Fibroblast of lung (primary cell): ENCODE measurements around the gene TBC1D22B. TPM values are rescaled to one million over a fixed set of nuclear protein-coding genes. Genes with fewer than 3 reads are reported as not detected.

Experiments used
- DNase-seq, 2 donors: peaks; one replicate each; pipeline versions ENCODE4 v3.0.0 to v3.0.0-alpha.2; 2010; ENCODE audit warnings: low read depth in 2 of 2
- H2AFZ ChIP-seq: 2 replicates; pipeline ENCODE4 v1.5.1; 2012; ENCODE audit warnings: low read length, control low read depth, inconsistent platforms
- H3K27ac ChIP-seq: 2 replicates; pipeline ENCODE4 v1.5.1; 2011; ENCODE audit warnings: low read length, control low read depth; ENCODE audit not compliant: insufficient read depth
- H3K27me3 ChIP-seq: 2 replicates; pipeline ENCODE4 v1.5.1; 2011; ENCODE audit warnings: mild to moderate bottlenecking, low read length; ENCODE audit not compliant: control insufficient read depth, insufficient read depth
- H3K36me3 ChIP-seq: 2 replicates; pipeline ENCODE4 v1.5.1; 2011; ENCODE audit warnings: low read length; ENCODE audit not compliant: control insufficient read depth, insufficient read depth
- H3K4me1 ChIP-seq: 2 replicates; pipeline ENCODE4 v1.5.1; 2011; ENCODE audit warnings: low read length; ENCODE audit not compliant: control insufficient read depth, insufficient read depth; ENCODE audit errors: extremely low read depth
- H3K4me2 ChIP-seq: 2 replicates; pipeline ENCODE4 v1.5.1; 2011; ENCODE audit warnings: low read length, control low read depth; ENCODE audit not compliant: insufficient read depth; ENCODE audit errors: extremely low read depth
- H3K4me3 ChIP-seq, 4 experiments: fragments of 200-600 bp in 1 of 4; sonication (generic) in 1 of 4; replicated peaks in 1 of 4; 2 replicates each; pipeline ENCODE4 v1.5.1; 2011 to 2016; ENCODE audit warnings: low read length in 4 of 4, low read depth in 3 of 4, mild to moderate bottlenecking in 3 of 4, control low read depth in 2 of 4, inconsistent platforms in 1 of 4, mixed read lengths in 1 of 4; ENCODE audit not compliant: insufficient read depth in 1 of 4; ENCODE audit errors: control extremely low read depth in 1 of 4
- H3K79me2 ChIP-seq: 2 replicates; pipeline ENCODE4 v1.5.1; 2012; ENCODE audit warnings: mild to moderate bottlenecking, low read length, inconsistent platforms; ENCODE audit not compliant: control insufficient read depth, insufficient read depth
- H3K9ac ChIP-seq: 2 replicates; pipeline ENCODE4 v1.5.1; 2011; ENCODE audit warnings: mild to moderate bottlenecking, low read length, control low read depth; ENCODE audit not compliant: insufficient read depth
- H3K9me3 ChIP-seq: 2 replicates; pipeline ENCODE4 v1.5.1; 2012; ENCODE audit warnings: low read depth, low read length; ENCODE audit not compliant: control insufficient read depth, insufficient read depth
- H4K20me1 ChIP-seq: 2 replicates; pipeline ENCODE4 v1.5.1; 2011; ENCODE audit warnings: low read length; ENCODE audit not compliant: control insufficient read depth, insufficient read depth; ENCODE audit errors: extremely low read depth
- EZH2 ChIP-seq: IDR thresholded peaks from 2 replicates; pipeline ENCODE4 v1.5.1; 2012; ENCODE audit warnings: low read length, control low read depth, mild to moderate bottlenecking; ENCODE audit errors: missing control alignments
- polyA plus RNA-seq, 2 donors: library from polyadenylated mRNA; depleted of rRNA in 1 of 2; stranded (reverse) in 1 of 2; unstranded in 1 of 2; fragments of >200 nt; gene quantifications; 2 replicates each; pipeline ENCODE4 v1.2.1, GENCODE V29; 2011 to 2012; ENCODE audit warnings: missing spikeins in 1 of 2
- total RNA-seq: library from RNA; depleted of rRNA; stranded (reverse); fragments of >200 nt; gene quantifications from 2 replicates; pipeline ENCODE4 v1.2.1, GENCODE V29; 2014
- TF ChIP-seq, protein P1 (sequence below), 2 donors: IDR thresholded peaks in 1 of 2; conservative IDR thresholded peaks in 1 of 2; 1 replicate in 1 of 2; 2 replicates in 1 of 2; pipeline ENCODE4 v1.5.1; 2011 to 2012; ENCODE audit warnings: low read length in 2 of 2, control low read depth in 1 of 2, inconsistent platforms in 1 of 2, low read depth in 1 of 2, mild to moderate bottlenecking in 1 of 2

TBC1D22B gene
- total and polyA plus RNA-seq, 2 donors (not counting 1 experiment from before 2014, with no cell fraction given), result 6.3 to 9.7 TPM

DNA sequence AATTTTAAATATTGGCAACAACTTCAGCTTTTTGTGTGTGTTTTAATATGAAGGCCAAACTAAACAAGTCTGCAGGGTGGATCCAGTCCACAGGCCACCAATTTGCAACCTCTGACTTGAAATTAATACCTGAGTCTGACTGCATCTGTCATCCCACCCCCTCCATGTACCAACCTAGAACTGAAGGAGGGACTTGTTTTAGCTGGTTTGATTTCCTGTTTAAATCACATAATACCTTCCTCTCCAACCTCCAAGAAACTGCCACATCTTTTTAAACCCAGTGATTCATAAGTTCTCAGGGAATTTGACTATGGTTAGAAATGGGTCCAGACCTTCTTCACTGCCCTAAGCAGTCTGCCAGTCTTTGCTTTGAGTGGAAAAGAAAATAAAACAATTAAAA, 117.8 kb downstream of the TBC1D22B start:
- Histone ChIP-seq H3K27ac (no peak overlapping the region), H4K20me1 (no peaks in the 10 kb centered on the region), H3K9me3 (no peaks in the 10 kb centered on the region), H3K4me2 (no peak overlapping the region), H3K4me3 (no peak overlapping the region), H3K79me2 (no peaks in the 10 kb centered on the region), H3K27me3 (no peaks in the 10 kb centered on the region), H3K9ac (no peak overlapping the region), H3K36me3 (peaks cover 2% of the 10 kb centered on the region), H2AFZ (no peak overlapping the region), H3K4me1 (no peaks in the 10 kb centered on the region)
- TF ChIP-seq EZH2, result no peak
- TF ChIP-seq, protein P1, sequence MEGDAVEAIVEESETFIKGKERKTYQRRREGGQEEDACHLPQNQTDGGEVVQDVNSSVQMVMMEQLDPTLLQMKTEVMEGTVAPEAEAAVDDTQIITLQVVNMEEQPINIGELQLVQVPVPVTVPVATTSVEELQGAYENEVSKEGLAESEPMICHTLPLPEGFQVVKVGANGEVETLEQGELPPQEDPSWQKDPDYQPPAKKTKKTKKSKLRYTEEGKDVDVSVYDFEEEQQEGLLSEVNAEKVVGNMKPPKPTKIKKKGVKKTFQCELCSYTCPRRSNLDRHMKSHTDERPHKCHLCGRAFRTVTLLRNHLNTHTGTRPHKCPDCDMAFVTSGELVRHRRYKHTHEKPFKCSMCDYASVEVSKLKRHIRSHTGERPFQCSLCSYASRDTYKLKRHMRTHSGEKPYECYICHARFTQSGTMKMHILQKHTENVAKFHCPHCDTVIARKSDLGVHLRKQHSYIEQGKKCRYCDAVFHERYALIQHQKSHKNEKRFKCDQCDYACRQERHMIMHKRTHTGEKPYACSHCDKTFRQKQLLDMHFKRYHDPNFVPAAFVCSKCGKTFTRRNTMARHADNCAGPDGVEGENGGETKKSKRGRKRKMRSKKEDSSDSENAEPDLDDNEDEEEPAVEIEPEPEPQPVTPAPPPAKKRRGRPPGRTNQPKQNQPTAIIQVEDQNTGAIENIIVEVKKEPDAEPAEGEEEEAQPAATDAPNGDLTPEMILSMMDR (conservative IDR thresholded peaks at IDR 0.05 in 1 of 2, IDR thresholded peaks at IDR 0.05 in 1 of 2; ENCODE audit: low read depth in 1 of 2, low read length in 2 of 2), result no peak
- DNase-seq, result no peak

DNA sequence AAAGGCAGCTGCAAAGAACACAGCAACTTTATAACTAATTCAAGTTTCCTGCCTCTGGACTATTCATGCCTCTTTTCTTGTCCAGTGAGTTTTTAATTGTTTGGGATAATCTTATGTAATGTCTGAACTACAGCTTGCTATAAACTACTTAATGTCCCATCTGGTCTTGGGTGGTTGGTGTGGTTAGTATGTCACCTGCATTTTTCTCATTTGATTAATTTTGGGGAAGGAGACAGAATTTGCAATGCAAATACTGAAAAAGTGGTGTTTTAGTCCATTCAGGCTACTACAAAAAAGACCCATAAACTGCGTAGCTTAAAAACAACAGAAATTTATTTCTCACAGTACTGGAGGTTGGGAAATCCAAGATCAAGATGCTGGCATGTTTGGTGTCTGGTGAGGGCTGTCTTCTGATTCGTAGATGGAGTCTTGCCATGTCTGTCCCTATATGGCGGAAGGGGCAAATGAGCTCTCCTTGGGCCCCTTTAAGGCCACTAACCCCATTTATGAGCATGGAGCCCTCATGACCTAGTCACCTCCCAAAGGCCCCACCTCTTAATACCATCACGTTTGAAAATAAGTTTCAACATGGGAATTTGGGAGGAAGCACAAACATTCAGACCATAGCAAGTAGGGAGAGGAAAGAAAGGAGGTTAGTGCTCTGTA, 118.6 kb downstream of the TBC1D22B start:
- H3K36me3 ChIP-seq, result peaks cover 3% of the 10 kb centered on the region
- H3K9ac ChIP-seq, result no peak overlapping the region
- TF ChIP-seq, protein P1 (conservative IDR thresholded peaks at IDR 0.05 in 1 of 2, IDR thresholded peaks at IDR 0.05 in 1 of 2; ENCODE audit: low read depth in 1 of 2, low read length in 2 of 2), result no peak
- TF ChIP-seq EZH2, result no peak
- no peak for DNase-seq
- no peak overlapping the region for H3K27ac ChIP-seq
- H2AFZ ChIP-seq, result no peak overlapping the region
- no peak overlapping the region for H3K4me2 ChIP-seq
- no peaks in the 10 kb centered on the region for H3K79me2 ChIP-seq
- no peaks in the 10 kb centered on the region for H4K20me1 ChIP-seq
- no peak overlapping the region for H3K4me3 ChIP-seq
- H3K4me1 ChIP-seq, result no peaks in the 10 kb centered on the region
- no peaks in the 10 kb centered on the region for H3K27me3 ChIP-seq
- H3K9me3 ChIP-seq, result no peaks in the 10 kb centered on the region

DNA sequence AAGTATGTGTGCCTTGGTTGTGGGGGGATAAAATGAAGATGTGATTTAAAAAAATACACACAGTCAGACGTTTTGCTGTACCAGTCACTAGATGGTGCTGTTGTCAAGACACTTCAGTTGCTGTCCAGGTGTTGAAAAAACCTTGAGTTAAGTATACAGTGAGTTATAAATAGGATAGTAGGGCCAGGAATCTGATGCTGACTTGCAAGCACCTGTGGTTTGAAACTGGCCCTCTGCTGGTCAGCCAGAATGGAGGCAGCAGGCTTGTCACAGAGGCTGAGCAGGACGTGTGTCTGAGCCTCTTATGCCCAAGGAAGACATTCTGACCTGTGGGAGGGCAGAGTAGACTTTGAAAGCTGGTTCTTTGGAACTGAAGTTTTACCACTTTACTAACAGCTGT, 124.0 kb downstream of the TBC1D22B start:
- peak; percentile 60 to 72 for DNase-seq
- no peak for TF ChIP-seq EZH2
- TF ChIP-seq, protein P1 (conservative IDR thresholded peaks at IDR 0.05 in 1 of 2, IDR thresholded peaks at IDR 0.05 in 1 of 2; ENCODE audit: low read depth in 1 of 2, low read length in 2 of 2), result peak; percentile 58 to 61

More for the DNA sequence above, 124.0 kb downstream of the TBC1D22B start:
- no peak overlapping the region for H3K27ac ChIP-seq
- H2AFZ ChIP-seq, result no peak overlapping the region
- H3K4me2 ChIP-seq, result no peak overlapping the region
- no peaks in the 10 kb centered on the region for H4K20me1 ChIP-seq
- no peaks in the 10 kb centered on the region for H3K27me3 ChIP-seq
- no peak overlapping the region for H3K4me3 ChIP-seq
- H3K4me1 ChIP-seq, result no peaks in the 10 kb centered on the region
- no peak overlapping the region for H3K9ac ChIP-seq
- H3K36me3 ChIP-seq, result peaks cover 1% of the 10 kb centered on the region
- no peaks in the 10 kb centered on the region for H3K79me2 ChIP-seq
- no peaks in the 10 kb centered on the region for H3K9me3 ChIP-seq

Other genes starting within 250 kb of the TBC1D22B start
- gene PIM1, start 87.6 kb upstream of the TBC1D22B start, total RNA-seq, result 22.8 and 25.7 TPM in 2 replicates
- 13.4 and 13.8 TPM in 2 replicates for gene PIM1, start 87.6 kb upstream of the TBC1D22B start, polyA plus RNA-seq
- gene TMEM217, start 372 bp downstream of the TBC1D22B start, total RNA-seq, result 4.0 and 4.9 TPM in 2 replicates
- 3.0 and 3.1 TPM in 2 replicates for gene TMEM217, start 372 bp downstream of the TBC1D22B start, polyA plus RNA-seq
- 19.5 TPM in 2 replicates for gene RNF8, start 96.2 kb downstream of the TBC1D22B start, total RNA-seq
- 18.8 and 20.6 TPM in 2 replicates for gene RNF8, start 96.2 kb downstream of the TBC1D22B start, polyA plus RNA-seq
- gene CMTR1, start 175.4 kb downstream of the TBC1D22B start, total RNA-seq, result 42.6 and 44.8 TPM in 2 replicates
- 27.0 and 32.4 TPM in 2 replicates for gene CMTR1, start 175.4 kb downstream of the TBC1D22B start, polyA plus RNA-seq
- 8.3 and 12.8 TPM in 2 replicates for gene CCDC167, start 242.1 kb downstream of the TBC1D22B start, total RNA-seq
- 35.7 and 40.4 TPM in 2 replicates for gene CCDC167, start 242.1 kb downstream of the TBC1D22B start, polyA plus RNA-seq